ENCODE results near the gene RFX2. TPM values are rescaled to one million over a fixed set of nuclear protein-coding genes. Genes with fewer than 3 reads are reported as not detected.
A peak's percentile ranks its signal among the peaks of the same experiment; 100 is the strongest.

Gene RFX2
- total and polyA plus RNA-seq, 2 experiments from 2014 or later: 2.3 to 4.9 TPM

DNA sequence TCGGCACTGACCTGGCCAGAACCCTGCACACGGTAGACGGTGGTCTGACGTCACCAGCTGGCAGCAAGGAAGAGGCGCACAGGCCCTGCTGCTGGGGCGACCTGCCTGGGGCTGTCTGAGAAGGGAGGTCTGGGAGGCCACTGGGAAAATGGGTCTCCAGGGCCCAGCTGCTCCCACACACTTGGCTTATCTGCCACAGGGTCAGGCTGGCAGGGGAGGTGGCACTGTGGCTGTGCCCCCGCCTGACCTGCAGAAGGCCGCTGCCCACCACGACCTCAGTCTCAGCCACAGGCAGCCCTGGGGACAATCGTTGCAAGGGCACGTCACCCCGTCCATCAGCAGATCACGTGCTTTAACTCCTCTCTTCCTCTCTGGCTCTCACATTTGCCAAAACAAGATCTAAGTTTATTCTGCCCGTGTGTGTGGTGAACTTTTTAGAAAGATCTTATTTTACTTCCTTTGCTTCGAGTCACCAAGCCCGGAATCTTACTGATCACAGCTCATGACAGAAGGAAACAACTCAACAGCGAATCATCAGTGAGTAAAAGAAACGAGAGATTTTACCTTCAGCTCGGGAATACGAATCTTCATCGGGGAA is 87.1 kb downstream of the RFX2 start:
- no peaks in the 10 kb centered on the region for H3K9me2 ChIP-seq (replicated peaks; ENCODE audit: insufficient read depth)
- no peaks in the 10 kb centered on the region for H3K4me1 ChIP-seq (ENCODE audit: insufficient read depth)
- WGBS (ENCODE audit: low lambda C conversion rate, missing lambda C conversion rate): 81% methylated on average over 21 of the region's 21 CpGs
- TF ChIP-seq CTCF (IDR thresholded peaks at IDR 0.05; ENCODE audit: poor library complexity) (no peak), EZH2phosphoT487 (IDR thresholded peaks at IDR 0.05; ENCODE audit: low read depth, severe bottlenecking, unreplicated experiment) (no peak), EZH2 (IDR thresholded peaks at IDR 0.05; ENCODE audit: borderline replicate concordance) (no peak)
- H3K36me3 ChIP-seq (replicated peaks; ENCODE audit: insufficient read depth, low read depth): no peaks in the 10 kb centered on the region
- no peaks in the 10 kb centered on the region for H4K20me1 ChIP-seq (ENCODE audit: insufficient read depth, poor library complexity, severe bottlenecking)
- no peaks in the 10 kb centered on the region for H3K27me3 ChIP-seq
- no peaks in the 10 kb centered on the region for H3K79me2 ChIP-seq
- no peak overlapping the region for H2AFZ ChIP-seq
- H3K4me2 ChIP-seq: no peak overlapping the region
- no peak overlapping the region for H3K4me3 ChIP-seq
- H3K27ac ChIP-seq: no peak overlapping the region
- no peak for DNase-seq (ENCODE audit: low spot score)
- no peaks in the 10 kb centered on the region for H3K9me3 ChIP-seq (ENCODE audit: low read depth)

DNA sequence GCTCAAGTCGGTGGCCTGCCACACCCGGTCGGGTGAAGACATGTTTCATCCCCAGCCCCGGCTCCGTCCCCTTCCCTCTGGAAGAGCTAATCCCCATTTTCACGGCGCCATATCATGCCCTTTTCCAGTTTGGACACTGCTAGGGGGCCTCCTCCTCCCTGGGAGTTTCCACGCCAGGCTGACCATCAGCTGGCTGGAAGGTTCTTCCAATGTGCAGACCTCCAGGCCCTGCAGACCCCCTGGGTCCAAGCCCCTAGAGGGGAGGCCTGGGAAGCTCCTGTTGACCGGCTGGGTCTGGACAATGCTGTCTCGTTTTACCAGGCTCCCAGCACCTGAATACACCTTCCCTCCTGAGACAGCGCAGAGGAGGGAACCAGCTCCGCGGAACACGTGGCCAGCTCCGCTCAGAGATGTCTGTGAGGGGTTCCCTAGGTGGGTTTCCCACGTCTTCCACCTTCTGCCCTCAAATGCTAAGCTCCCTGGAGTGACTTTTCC is 87.7 kb downstream of the RFX2 start:
- no peak overlapping the region for H3K4me3 ChIP-seq
- no peak overlapping the region for H3K27ac ChIP-seq
- H3K4me2 ChIP-seq: no peak overlapping the region
- no peaks in the 10 kb centered on the region for H3K4me1 ChIP-seq (ENCODE audit: insufficient read depth)
- H2AFZ ChIP-seq: no peak overlapping the region
- no peaks in the 10 kb centered on the region for H3K79me2 ChIP-seq
- 72% methylated on average over 15 of the region's 16 CpGs for WGBS (ENCODE audit: low lambda C conversion rate, missing lambda C conversion rate)
- no peaks in the 10 kb centered on the region for H3K9me3 ChIP-seq (ENCODE audit: low read depth)
- no peaks in the 10 kb centered on the region for H3K27me3 ChIP-seq
- no peaks in the 10 kb centered on the region for H3K36me3 ChIP-seq (replicated peaks; ENCODE audit: insufficient read depth, low read depth)
- H3K9me2 ChIP-seq (replicated peaks; ENCODE audit: insufficient read depth): no peaks in the 10 kb centered on the region
- no peak for DNase-seq (ENCODE audit: low spot score)
- TF ChIP-seq EZH2 (IDR thresholded peaks at IDR 0.05; ENCODE audit: borderline replicate concordance) (no peak), EZH2phosphoT487 (IDR thresholded peaks at IDR 0.05; ENCODE audit: low read depth, severe bottlenecking, unreplicated experiment) (no peak), CTCF (IDR thresholded peaks at IDR 0.05; ENCODE audit: poor library complexity) (no peak)
- no peaks in the 10 kb centered on the region for H4K20me1 ChIP-seq (ENCODE audit: insufficient read depth, poor library complexity, severe bottlenecking)

DNA sequence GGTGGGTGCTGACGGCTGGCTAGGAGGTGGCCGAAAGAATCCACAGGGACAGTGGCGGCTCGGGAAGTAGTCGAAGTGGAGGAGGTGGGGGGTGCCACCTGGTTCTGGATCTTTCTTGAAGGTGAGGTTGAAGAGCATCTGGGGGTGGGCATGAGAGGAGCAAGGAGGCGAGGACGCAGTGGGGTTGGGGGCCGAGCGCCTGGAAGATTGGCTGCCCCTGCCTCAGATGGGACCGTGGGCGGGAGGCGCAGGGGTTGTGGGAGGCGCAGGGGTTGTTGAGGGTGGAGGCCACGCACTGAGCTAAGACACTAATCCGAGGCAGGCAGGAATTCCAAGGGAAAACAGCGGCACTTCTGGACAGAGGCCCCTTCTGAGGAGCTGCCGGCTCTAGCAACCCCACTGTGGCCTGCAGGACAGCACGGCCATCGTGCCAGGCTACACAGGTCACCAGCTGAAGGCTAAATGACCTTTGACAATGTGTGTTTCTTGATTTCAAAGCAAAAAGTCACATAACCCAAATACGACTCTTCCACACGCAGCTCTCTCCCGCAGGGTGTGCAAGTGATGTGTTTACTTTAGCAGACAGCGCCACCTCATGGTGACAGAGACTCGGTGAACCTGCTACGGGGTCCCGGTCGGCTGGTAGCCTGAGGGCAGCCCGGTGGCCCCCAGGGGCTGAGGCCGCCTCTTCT is 88.3 kb downstream of the RFX2 start:
- no peaks in the 10 kb centered on the region for H3K27me3 ChIP-seq
- no peaks in the 10 kb centered on the region for H4K20me1 ChIP-seq (ENCODE audit: insufficient read depth, poor library complexity, severe bottlenecking)
- no peaks in the 10 kb centered on the region for H3K79me2 ChIP-seq
- H3K4me2 ChIP-seq: peak overlapping the region; percentile 68
- H2AFZ ChIP-seq: peak overlapping the region; percentile 23
- WGBS (ENCODE audit: low lambda C conversion rate, missing lambda C conversion rate): 48% methylated on average over 29 of the region's 29 CpGs
- H3K9me2 ChIP-seq (replicated peaks; ENCODE audit: insufficient read depth): no peaks in the 10 kb centered on the region
- peak; percentile 92 for DNase-seq (ENCODE audit: low spot score)
- H3K9me3 ChIP-seq (ENCODE audit: low read depth): no peaks in the 10 kb centered on the region
- H3K4me3 ChIP-seq: no peak overlapping the region
- peak; percentile 86 for TF ChIP-seq CTCF (IDR thresholded peaks at IDR 0.05; ENCODE audit: poor library complexity)
- no peak for TF ChIP-seq EZH2 (IDR thresholded peaks at IDR 0.05; ENCODE audit: borderline replicate concordance)
- H3K27ac ChIP-seq: no peak overlapping the region
- H3K36me3 ChIP-seq (replicated peaks; ENCODE audit: insufficient read depth, low read depth): no peaks in the 10 kb centered on the region
- no peaks in the 10 kb centered on the region for H3K4me1 ChIP-seq (ENCODE audit: insufficient read depth)
